HG03066 (cell line): ENCODE results near the gene RIPOR2.

Experiments
- ATAC-seq: cut with Tn5 transposase; IDR thresholded peaks from one replicate; pipeline ENCODE4 v1.9.1; 2021; ENCODE audit warnings: low read depth; ENCODE audit not compliant: unreplicated experiment

The RIPOR2 gene

DNA sequence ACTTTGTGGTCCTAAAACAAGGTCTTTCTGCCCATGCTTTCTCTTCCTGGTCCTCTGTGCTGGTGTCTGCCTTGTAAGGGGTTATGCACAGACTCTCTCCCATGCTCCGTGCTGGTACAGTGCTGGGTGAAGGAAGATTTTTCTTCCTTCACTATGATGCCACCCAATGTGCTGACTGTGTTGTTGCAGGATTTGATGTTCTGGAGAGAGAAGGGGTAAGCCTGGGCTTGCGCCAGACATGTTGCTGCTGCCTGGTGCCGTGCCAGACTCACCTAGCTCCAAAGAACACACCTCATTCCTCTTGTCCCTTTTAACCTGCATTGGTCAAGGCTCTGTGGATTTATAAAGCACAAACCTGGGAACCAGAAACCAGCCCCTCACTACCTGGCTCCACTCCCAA lies 108.6 kb downstream of the RIPOR2 start:
- ATAC-seq = no peak

GRCh38 chr6:24825130-24825630 lies 110.6 kb downstream of the RIPOR2 start:
- no peak for ATAC-seq

- no peak for ATAC-seq
These were observed 111.4 kb downstream of the RIPOR2 start for GRCh38 chr6:24824142-24824938.

GRCh38 chr6:24823185-24823584 lies 112.6 kb downstream of the RIPOR2 start:
- no peak for ATAC-seq

- no peak for ATAC-seq
These were observed 113.1 kb downstream of the RIPOR2 start for GRCh38 chr6:24822696-24823095.

DNA sequence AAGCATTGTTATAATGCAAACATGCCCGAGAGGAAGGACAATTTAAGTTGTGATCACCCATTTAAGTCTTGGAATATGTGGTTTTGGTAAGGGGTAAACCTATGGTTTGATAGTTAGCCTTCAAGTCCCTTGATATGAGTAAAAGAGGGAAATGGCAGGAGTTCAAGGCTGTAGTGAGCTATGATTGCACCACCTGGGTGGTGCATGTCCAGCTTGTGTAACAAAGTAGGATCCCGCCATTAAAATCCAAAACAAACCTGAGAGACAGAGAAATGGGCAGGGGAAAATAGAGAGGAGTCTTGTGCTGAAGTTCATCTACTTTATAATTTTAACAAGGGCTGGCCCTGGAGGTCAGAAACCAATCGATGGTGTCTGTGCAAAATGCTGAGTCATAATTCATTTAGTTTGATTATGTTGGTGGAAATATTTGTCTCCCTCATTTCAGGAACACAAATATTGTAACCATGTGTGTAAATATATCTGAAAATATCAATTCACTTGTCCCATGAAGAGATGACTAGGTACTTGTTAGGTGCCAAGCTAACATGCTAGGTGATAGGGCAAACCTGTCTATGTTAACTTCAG lies 113.8 kb downstream of the RIPOR2 start:
- ATAC-seq = no peak

- ATAC-seq = no peak
These were observed 117.4 kb downstream of the RIPOR2 start for GRCh38 chr6:24818346-24818745.

DNA sequence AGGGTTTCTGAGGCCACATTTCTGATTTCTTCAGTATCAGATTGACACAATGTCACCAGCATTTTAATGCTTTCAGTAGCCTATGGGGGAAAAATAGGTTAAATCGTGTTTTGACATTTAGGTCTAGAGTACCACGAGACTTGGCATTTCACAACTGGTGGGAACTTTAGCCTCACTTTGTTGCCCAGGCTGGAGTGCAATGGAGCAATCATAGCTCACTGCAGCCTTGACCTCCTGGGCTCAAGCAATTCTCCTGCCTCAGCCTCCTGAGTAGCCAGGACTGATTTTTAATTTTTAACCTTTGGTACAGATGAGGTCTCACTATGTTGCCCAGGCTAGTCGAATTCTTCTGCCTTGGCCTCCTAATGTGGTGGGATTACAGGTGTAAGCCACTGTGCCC lies 126.0 kb downstream of the RIPOR2 start:
- ATAC-seq = no peak

- ATAC-seq = no peak
These were observed 128.2 kb downstream of the RIPOR2 start for GRCh38 chr6:24807584-24807983.

GRCh38 chr6:24802271-24803059 lies 133.3 kb downstream of the RIPOR2 start:
- ATAC-seq = no peak

DNA sequence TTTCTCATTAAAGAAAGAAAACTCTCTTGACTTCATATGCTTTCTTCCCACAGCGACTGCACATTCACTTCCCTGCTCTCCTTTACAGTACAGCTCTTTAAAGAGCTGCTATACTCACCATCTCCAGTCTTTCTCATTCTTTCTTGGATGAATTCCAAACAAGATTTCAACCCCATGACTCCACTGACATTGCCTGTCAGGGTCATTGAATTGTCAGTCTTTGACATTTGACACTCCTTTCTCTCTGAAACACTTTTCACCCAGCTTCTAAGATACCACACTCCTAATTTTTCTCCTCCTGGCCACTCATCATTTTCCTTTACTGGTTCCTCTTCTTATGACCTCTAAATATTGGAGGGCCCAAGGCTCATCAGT lies 136.2 kb downstream of the RIPOR2 start:
- no peak for ATAC-seq

DNA sequence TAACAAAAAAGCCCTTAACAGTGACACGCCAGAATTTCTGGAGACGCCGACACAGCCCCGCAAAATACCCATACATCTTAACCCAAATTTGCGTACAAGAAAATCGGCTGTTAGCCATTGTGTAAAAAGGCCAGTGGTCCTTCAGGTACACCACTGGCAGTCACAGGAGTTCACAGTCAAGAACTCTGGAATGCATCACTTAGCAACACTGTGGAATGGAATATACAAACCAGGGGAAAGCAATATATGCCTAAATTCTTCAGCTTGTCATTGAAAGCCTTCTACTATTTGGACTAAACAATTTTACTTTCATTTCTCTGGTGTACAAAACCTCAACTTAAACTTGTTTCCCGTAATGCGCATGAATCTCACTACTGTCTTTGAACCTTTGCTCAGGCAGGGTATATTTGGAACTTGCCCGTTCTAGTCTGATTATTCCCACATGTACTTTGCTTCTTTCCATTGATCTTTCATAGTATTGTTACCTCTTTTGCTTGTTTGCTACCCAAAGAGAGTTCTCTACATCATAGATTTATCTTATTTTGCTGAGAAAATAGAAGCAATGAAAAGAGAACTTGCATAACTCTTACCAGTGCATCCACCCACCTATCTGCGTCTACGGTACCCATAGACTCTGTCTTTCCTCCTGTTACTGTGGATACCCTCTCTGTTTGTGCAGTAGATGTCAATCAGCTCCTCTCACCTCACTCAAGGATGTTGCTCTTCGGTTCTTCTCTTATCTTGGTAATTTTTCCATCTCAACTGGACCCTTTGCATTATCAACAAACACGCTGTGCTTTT lies 136.8 kb downstream of the RIPOR2 start, which contains the start of gene ARMH2:
TSS of gene ARMH2 (minus strand) at position 178 of the 801 bp plus-strand sequence. CDS start at position 118, 60 bp downstream.
- no peak for ATAC-seq

GRCh38 chr6:24797596-24798216 lies 138.1 kb downstream of the RIPOR2 start:
- no peak for ATAC-seq

DNA sequence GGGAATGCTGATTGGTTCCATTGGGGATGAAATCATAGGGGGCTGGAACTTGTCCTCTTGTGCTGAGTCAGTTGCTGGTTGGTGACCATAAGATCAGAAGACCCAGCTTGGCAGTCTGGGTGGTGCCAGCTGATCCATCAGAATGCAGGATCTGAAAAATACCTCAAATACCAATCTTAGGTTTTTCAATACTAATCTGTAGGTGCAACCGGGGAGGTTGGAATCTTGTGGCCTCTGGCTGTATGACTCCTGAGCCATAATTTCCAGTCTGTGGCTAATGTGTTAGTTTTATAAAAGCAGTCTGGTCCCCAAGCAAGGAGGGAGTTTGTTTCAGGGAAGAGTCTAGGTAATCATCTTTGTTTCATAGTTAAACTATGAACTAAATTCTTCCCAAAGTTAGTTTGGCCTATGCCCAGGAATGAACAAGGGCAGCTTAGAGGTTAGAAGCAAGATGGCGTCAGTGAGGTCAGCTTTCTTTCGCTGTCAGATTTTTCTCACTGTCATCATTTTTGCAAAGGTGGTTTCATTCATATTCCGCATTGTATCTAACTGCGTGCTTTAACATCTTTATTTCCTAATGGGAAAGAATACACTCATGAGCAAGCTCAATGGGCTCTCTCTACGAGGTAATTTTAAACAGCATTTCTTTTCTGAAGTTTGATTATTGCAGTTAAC lies 139.0 kb downstream of the RIPOR2 start:
- ATAC-seq = no peak

- no peak for ATAC-seq
These were observed 140.7 kb downstream of the RIPOR2 start for GRCh38 chr6:24795106-24795505.

DNA sequence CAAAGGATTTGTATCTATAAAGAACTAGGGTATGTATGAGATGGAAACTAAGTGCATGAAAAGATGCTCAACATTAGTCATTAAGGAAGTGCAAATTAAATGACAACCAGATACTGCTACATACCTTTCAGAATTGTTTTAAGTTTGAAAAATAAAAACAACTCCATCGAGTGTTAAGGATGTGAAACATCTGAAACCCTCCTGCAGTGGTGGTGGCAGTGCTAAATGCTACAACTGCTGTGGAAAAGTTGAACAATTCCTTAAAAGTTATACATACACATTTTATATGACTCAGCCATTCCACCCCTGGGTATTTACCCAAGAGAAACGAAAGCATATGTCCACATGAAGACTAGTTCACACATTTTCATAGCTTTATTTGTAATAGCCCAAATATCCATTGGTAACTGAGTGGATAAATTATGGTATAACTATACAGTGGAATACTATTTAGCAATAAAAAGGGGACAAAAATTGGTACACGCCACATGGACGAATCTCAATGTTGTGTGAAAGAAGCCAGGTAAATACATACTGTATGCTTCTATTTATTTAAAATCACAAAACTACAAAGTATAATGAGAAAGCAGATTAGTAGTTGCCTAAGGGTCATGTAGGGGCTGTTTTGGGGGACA lies 147.6 kb downstream of the RIPOR2 start:
- ATAC-seq = no peak

GRCh38 chr6:24780206-24780605 lies 155.6 kb downstream of the RIPOR2 start:
- no peak for ATAC-seq

GRCh38 chr6:24779416-24780016 lies 156.2 kb downstream of the RIPOR2 start:
- no peak for ATAC-seq

DNA sequence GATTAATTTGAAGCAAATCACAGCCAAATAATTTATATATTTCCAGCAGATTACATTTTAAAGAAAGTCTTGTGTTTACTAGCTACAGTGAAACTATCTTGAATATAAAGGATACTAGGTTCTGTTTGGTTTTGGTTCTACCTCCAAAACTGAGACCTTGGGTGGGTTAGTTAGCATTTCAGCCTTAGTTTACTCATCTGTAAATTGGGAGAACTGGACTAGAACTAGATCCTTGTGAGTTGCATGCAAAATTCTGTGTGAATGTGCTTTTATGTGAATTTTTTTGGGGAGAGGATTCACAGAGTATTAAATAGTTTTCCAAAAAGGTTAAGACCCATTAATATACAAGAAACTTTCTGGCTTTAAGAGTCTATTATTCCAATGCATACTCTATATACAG lies 156.9 kb downstream of the RIPOR2 start:
- ATAC-seq = no peak
